VCaP (cell line): ENCODE measurements around the gene HSD11B1.

Experiments
- H3K27ac ChIP-seq: fragments of 450-650 bp; 2 replicates; pipeline ENCODE4 v1.5.1; 2017
- TF ChIP-seq, protein P1 (sequence below): fragments of 450-650 bp; conservative IDR thresholded peaks from 2 replicates; pipeline ENCODE4 v1.5.1; 2017; ENCODE audit warnings: mild to moderate bottlenecking, moderate library complexity

HSD11B1 gene

GRCh38 chr1:209667103-209667502 lies 37.5 kb upstream of the HSD11B1 start:
- TF ChIP-seq, protein P1, sequence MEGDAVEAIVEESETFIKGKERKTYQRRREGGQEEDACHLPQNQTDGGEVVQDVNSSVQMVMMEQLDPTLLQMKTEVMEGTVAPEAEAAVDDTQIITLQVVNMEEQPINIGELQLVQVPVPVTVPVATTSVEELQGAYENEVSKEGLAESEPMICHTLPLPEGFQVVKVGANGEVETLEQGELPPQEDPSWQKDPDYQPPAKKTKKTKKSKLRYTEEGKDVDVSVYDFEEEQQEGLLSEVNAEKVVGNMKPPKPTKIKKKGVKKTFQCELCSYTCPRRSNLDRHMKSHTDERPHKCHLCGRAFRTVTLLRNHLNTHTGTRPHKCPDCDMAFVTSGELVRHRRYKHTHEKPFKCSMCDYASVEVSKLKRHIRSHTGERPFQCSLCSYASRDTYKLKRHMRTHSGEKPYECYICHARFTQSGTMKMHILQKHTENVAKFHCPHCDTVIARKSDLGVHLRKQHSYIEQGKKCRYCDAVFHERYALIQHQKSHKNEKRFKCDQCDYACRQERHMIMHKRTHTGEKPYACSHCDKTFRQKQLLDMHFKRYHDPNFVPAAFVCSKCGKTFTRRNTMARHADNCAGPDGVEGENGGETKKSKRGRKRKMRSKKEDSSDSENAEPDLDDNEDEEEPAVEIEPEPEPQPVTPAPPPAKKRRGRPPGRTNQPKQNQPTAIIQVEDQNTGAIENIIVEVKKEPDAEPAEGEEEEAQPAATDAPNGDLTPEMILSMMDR: no peak
- H3K27ac ChIP-seq: no peak overlapping the region

DNA sequence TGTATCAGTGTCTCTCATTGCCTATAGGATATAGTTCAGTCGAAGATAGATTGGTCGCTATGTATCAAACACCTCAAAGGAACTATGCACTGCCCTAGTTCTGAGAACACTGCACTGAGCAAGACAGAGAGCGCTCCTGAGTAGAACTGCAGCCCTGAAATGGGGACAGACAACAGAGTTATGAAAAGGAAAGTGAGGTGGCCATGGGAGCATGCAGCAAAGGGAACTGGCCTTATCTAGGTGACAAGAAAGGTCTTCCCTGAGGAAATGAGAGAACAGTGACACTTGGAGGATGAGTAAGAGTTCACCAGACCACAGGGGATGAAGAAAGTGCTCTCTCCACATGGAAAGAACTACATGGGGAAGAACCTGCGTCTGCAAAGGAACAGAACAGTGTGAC lies 36.9 kb upstream of the HSD11B1 start:
- no peak overlapping the region for H3K27ac ChIP-seq
- TF ChIP-seq, protein P1: no peak

- no peak overlapping the region for H3K27ac ChIP-seq
- TF ChIP-seq, protein P1: no peak
Observed at GRCh38 chr1:209670441-209671082, 34.1 kb upstream of the HSD11B1 start.

GRCh38 chr1:209672705-209673630 lies 31.7 kb upstream of the HSD11B1 start:
- no peak overlapping the region for H3K27ac ChIP-seq
- TF ChIP-seq, protein P1: no peak

GRCh38 chr1:209673631-209674417 lies 30.8 kb upstream of the HSD11B1 start:
- peak overlapping the region; percentile 75 for H3K27ac ChIP-seq
- TF ChIP-seq, protein P1: no peak

DNA sequence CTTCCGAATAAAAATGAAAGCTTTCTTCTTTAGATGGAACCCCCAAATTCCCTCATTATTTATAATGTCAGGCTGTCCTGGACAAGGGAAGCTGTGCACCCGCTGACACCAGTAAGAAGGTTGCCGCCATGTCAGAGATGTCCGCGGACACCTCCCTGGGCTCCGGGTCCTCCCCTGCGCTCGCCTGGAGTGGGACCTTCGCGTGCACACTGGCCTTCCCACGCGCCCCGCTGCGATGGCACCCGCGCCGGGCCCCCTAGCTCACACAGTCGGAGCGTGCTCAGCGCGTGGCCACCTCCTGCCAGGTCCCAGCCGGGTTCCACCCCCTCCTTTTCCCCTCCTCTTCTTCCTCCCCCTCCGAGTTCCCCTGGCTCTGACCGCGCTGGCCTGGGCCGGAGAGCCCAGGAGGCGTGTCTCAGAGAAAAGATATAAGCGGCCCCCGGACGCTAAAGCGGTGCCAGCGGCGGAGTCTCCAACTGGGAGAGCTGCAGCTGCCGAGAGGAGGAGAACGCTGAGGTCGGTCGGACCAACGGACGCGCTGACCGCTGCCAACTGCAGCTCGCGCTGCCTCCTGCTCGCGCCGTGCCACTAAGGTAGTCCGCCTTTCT lies 29.6 kb upstream of the HSD11B1 start, which contains the start of gene G0S2:
TSS of gene G0S2 (plus strand) at position 456 of the 608 bp plus-strand sequence. CDS start 273 bp downstream, outside the sequence.
- TF ChIP-seq, protein P1: no peak
- peak within 1 kb of the TSS; percentile 75 for H3K27ac ChIP-seq
